Type B pancreatic cell (in vitro differentiated cells): Measurements from ENCODE around the gene PRM3. TPM values are rescaled to one million over a fixed set of nuclear protein-coding genes. Genes with fewer than 3 reads are reported as not detected.

Source experiments
- DNase-seq: peaks from one replicate; pipeline ENCODE4 v3.0.0; 2021; ENCODE audit warnings: mixed read lengths; ENCODE audit not compliant: unreplicated experiment; ENCODE audit errors: extremely low spot score
- H3K27ac Mint-ChIP-seq: 2 replicates; pipeline ENCODE4 v1.8.0; 2021; ENCODE audit warnings: mild to moderate bottlenecking, mixed read lengths
- H3K27me3 Mint-ChIP-seq: 2 replicates; pipeline ENCODE4 v1.8.0; 2021; ENCODE audit warnings: mixed read lengths
- H3K36me3 Mint-ChIP-seq: 2 replicates; pipeline ENCODE4 v1.8.0; 2021; ENCODE audit warnings: mixed read lengths
- H3K4me1 Mint-ChIP-seq: one replicate; pipeline ENCODE4 v1.8.0; 2021; ENCODE audit warnings: mixed read lengths; ENCODE audit not compliant: unreplicated experiment
- H3K4me3 Mint-ChIP-seq: 2 replicates; pipeline ENCODE4 v1.8.0; 2021; ENCODE audit warnings: mild to moderate bottlenecking, mixed read lengths
- H3K9me3 Mint-ChIP-seq: 2 replicates; pipeline ENCODE4 v1.8.0; 2021; ENCODE audit warnings: mixed read lengths
- total RNA-seq: library from RNA; stranded (reverse); gene quantifications from 2 replicates; pipeline ENCODE4 v1.2.1, GENCODE V29; 2021; ENCODE audit warnings: low replicate concordance
- TF ChIP-seq, protein P1 (sequence below): fragments of 200-600 bp; sonication (generic); conservative IDR thresholded peaks from 2 replicates; pipeline ENCODE4 v1.5.0; 2021; ENCODE audit warnings: antibody characterized with exemption, mild to moderate bottlenecking

The PRM3 gene
- total RNA-seq, 1 donor from 2014 or later: not detected

DNA sequence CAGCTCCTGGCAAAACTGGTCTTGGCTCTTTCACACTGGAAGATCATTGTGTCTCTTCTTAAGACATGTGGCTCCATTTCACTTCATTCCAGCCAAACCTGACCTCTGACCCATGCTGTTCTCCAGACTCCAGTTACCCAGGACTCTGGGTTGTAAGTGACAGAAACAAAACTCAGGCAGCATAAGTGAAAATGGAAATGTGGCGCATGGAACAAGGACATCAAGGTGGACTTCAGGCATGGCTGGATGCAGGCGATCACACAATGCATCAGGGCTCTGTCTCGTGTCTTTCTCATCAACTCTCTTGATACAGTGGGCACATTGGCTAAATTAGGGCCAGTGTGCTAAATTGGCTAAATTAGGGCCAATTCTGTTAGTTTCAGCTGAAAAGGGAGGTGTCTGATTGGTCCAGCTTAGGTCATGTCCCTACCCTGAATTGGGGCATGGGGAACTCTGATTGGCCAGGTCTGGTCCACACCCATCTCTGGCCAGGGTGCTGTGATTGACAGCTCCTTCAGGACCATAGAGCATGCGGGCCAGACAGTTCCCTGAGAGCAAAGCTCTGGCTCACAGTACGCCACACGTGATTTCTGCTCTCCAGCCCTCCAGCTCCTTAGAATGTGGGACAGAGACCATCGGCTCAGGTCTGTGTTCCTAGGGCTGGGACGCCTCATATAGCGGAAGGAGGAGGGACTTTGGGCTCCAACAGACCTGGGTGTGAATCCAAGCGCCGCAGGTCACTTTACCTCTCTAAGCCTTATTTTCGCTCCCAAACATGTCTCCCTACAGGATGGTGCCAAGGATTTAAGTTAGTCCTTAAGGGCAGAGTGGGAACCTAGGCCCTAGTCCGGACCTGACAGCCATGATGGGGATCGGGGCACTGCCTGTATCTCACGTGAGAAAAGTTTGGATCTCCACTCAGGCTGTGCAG is 34.9 kb downstream of the PRM3 start:
- Mint-ChIP-seq H3K27ac (no peak overlapping the region), H3K4me1 (no peaks in the 10 kb centered on the region), H3K4me3 (no peak overlapping the region), H3K9me3 (no peaks in the 10 kb centered on the region), H3K36me3 (no peaks in the 10 kb centered on the region), H3K27me3 (no peaks in the 10 kb centered on the region)
- TF ChIP-seq, protein P1, sequence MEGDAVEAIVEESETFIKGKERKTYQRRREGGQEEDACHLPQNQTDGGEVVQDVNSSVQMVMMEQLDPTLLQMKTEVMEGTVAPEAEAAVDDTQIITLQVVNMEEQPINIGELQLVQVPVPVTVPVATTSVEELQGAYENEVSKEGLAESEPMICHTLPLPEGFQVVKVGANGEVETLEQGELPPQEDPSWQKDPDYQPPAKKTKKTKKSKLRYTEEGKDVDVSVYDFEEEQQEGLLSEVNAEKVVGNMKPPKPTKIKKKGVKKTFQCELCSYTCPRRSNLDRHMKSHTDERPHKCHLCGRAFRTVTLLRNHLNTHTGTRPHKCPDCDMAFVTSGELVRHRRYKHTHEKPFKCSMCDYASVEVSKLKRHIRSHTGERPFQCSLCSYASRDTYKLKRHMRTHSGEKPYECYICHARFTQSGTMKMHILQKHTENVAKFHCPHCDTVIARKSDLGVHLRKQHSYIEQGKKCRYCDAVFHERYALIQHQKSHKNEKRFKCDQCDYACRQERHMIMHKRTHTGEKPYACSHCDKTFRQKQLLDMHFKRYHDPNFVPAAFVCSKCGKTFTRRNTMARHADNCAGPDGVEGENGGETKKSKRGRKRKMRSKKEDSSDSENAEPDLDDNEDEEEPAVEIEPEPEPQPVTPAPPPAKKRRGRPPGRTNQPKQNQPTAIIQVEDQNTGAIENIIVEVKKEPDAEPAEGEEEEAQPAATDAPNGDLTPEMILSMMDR: no peak
- no peak for DNase-seq

DNA sequence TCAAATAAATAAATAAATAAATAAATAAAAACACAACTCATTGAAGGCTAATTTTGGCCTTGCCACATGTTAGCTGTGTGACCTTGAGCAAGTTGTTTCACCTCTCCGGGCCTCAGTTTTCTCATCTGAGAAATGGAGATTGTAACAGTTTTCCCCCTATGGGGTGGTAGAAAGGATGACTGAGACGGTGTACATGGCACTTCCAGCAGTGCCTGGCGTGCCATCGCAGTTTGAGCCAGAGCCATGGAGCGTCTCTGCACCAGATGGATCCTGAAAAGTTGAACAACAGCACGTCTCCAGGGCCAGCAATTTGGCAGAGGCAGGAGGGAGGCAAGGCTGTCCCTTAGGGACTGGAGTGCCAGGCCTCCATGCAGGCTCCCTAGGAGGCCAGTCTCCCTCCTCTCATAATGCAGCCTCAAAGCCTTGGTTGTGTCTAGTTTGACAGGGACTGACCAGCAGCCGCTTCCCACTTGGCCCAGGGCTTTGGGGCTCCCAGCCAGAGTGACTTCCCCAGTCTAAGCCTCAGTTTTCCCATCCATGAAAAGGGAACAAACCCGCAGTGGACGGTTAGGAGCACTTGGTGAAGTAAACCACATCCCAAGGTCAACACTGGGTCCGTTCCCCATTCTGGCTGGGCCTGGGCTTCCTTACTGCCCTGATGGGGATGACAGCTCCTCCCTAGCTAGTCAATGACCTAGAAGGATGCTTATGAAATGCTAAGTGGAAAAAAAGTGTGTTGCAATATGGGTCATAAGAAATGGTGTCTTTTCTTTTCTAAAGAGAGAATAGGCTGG is 36.8 kb downstream of the PRM3 start:
- no peak overlapping the region for H3K27ac Mint-ChIP-seq
- TF ChIP-seq, protein P1: no peak
- DNase-seq: no peak
- H3K4me3 Mint-ChIP-seq: no peak overlapping the region
- no peaks in the 10 kb centered on the region for H3K27me3 Mint-ChIP-seq
- no peaks in the 10 kb centered on the region for H3K9me3 Mint-ChIP-seq
- no peaks in the 10 kb centered on the region for H3K36me3 Mint-ChIP-seq
- H3K4me1 Mint-ChIP-seq: no peaks in the 10 kb centered on the region

DNA sequence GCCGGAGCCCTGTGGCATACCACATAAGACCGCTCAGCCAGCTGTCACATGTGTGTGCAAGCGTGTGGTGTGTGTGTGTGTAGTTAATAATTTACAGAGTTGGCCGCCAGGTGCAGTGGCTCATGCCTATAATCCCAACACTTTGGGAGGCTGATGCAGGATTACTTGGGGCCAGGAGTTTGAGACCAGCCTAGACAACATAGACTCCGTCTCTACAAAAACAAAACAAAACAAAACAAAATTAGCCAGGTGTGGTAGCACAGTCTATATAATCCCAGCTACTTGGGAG is 37.8 kb downstream of the PRM3 start:
- Mint-ChIP-seq H3K27me3 (no peaks in the 10 kb centered on the region), H3K27ac (no peak overlapping the region), H3K4me1 (no peaks in the 10 kb centered on the region), H3K9me3 (no peaks in the 10 kb centered on the region), H3K36me3 (no peaks in the 10 kb centered on the region), H3K4me3 (no peak overlapping the region)
- DNase-seq: no peak
- TF ChIP-seq, protein P1: no peak

DNA sequence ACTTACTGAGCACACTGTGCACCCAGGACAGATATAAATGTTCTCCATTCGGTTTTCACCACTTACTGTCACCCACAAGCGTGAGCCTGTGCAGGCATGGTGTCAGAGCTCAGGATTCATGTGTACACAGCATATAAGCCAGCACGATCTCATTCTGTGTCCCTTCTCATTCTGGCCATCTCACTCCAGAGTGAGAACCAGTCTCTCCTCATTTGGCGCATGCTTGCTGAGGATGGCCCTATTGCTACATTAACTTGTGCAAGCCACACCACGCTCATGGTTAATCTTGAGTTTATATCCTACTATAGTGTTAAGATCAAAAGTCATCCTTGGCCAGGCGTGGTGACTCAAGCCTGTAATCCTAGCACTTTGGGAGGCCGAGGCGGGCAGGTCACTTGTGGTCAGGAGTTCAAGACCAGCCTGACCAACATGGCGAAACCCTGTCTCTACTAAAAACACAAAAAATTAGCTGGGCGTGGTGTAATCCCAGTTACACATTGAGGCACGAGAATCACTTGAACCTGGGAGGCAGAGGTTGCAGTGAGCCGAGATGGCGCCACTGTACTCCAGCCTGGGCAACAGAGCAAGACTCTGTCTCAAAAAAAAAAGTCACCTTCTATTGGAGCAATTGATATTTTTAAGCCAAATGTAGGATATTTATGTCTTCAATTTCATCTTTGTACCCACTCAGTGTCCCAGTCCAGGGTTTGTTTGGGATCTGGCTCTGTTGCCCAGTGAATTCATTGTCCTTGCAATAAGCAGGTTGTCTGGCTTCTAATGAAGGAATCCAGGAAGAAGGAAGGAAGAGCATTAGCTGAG is 38.3 kb downstream of the PRM3 start:
- no peak overlapping the region for H3K27ac Mint-ChIP-seq
- H3K4me1 Mint-ChIP-seq: no peaks in the 10 kb centered on the region
- TF ChIP-seq, protein P1: no peak
- no peak for DNase-seq
- H3K9me3 Mint-ChIP-seq: no peaks in the 10 kb centered on the region
- H3K4me3 Mint-ChIP-seq: no peak overlapping the region
- H3K36me3 Mint-ChIP-seq: no peaks in the 10 kb centered on the region
- H3K27me3 Mint-ChIP-seq: no peaks in the 10 kb centered on the region

DNA sequence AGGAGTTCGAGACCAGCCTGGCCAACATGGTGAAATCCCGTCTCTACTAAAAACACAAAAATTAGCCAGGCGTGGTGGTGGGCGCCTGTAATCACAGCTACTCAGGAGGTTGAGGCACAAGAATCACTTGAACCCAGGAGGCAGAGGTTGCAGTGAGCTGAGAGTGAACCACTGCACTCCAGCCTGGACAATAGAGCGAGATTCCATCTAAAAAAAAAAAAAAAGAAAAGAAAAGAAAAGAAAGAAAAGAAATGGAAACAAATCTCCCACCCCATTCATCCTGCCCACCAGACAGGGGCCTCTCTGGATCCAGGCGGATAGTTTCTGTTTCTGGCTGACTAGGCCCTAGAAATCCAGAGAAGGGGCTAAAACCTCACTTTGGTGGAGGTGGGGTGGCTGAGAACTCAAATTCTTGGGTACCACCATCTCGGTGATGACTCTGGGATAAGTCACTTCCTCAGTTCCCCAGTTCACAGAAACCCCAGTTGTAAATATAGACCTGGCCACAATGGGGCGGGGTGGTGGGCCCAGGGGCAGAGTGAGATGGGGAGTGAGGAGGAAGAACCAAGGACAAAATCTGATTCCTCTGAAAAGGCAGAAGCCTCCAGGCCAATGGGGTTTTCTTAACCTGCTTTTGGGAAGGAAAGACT is 39.6 kb downstream of the PRM3 start:
- TF ChIP-seq, protein P1: no peak
- Mint-ChIP-seq H3K36me3 (no peaks in the 10 kb centered on the region), H3K4me1 (no peaks in the 10 kb centered on the region), H3K27me3 (no peaks in the 10 kb centered on the region), H3K4me3 (no peak overlapping the region), H3K27ac (no peak overlapping the region), H3K9me3 (no peaks in the 10 kb centered on the region)
- no peak for DNase-seq
